Lung (tissue), 12 donors: ENCODE data around the gene OBSCN. TPM values are rescaled to one million over a fixed set of nuclear protein-coding genes. Genes with fewer than 3 reads are reported as not detected.
"Not testable (repeated sequence)": the region's sequence is repeated elsewhere in the genome, so short reads cannot be mapped to it uniquely, and the experiment has no call there.

Source experiments
- ATAC-seq: fragments of 200-7000 bp; cut with Tn5 transposase; one replicate; pipeline ENCODE4 v1.9.1; 2020; ENCODE audit warnings: moderate number of reproducible peaks; ENCODE audit not compliant: insufficient read depth, low FRiP score
- DNase-seq, 3 donors: peaks; one replicate each; pipeline ENCODE4 v3.0.0-alpha.2; 2013 to 2017
- H3K27ac ChIP-seq, 2 donors: one replicate each; pipeline ENCODE4 v1.5.1; 2013; ENCODE audit warnings: mild to moderate bottlenecking in 2 of 2, moderate library complexity in 2 of 2, control low read depth in 1 of 2, inconsistent platforms in 1 of 2, low read depth in 1 of 2, low read length in 1 of 2
- H3K27me3 ChIP-seq, 3 donors: one replicate each; pipeline ENCODE4 v1.5.1; 2013; ENCODE audit warnings: low read length in 2 of 3; ENCODE audit not compliant: control insufficient read depth in 3 of 3, insufficient read depth in 3 of 3
- H3K36me3 ChIP-seq, 4 donors: one replicate each; pipeline ENCODE4 v1.5.1; 2013; ENCODE audit warnings: low read length in 4 of 4, mild to moderate bottlenecking in 1 of 4, moderate library complexity in 1 of 4; ENCODE audit not compliant: control insufficient read depth in 4 of 4, insufficient read depth in 4 of 4
- H3K4me1 ChIP-seq, 5 donors: one replicate each; pipeline ENCODE4 v1.5.1; 2013; ENCODE audit warnings: low read length in 5 of 5, mild to moderate bottlenecking in 2 of 5, moderate library complexity in 1 of 5; ENCODE audit not compliant: control insufficient read depth in 5 of 5, insufficient read depth in 5 of 5
- H3K4me3 ChIP-seq: one replicate; pipeline ENCODE4 v1.5.1; 2013; ENCODE audit warnings: mild to moderate bottlenecking, control low read depth, moderate library complexity
- H3K9ac ChIP-seq, 2 donors: one replicate each; pipeline ENCODE4 v1.5.1; 2013; ENCODE audit warnings: low read length in 2 of 2, control low read depth in 1 of 2; ENCODE audit not compliant: insufficient read depth in 1 of 2
- H3K9me3 ChIP-seq, 4 donors: one replicate each; pipeline ENCODE4 v1.5.1; 2013; ENCODE audit warnings: low read length in 3 of 4, mild to moderate bottlenecking in 1 of 4, moderate library complexity in 1 of 4; ENCODE audit not compliant: control insufficient read depth in 4 of 4, insufficient read depth in 3 of 4
- WGBS, 2 donors: extraction: QIAGEN DNeasy Blood & Tissue Kit; methylation state at CpG; one replicate each; pipeline ENCODE4 v1.1.7; 2013; 5-methylcytosine and 5-hydroxymethylcytosine counted together
- polyA plus RNA-seq, 2 donors: library from polyadenylated mRNA; stranded (reverse); fragments of 200-250 nt; gene quantifications; one replicate each; pipeline ENCODE4 v1.2.1, GENCODE V29; 2013
- total RNA-seq, 2 donors: library from RNA; depleted of rRNA in 1 of 2; stranded (reverse); fragments of >200 nt in 1 of 2; gene quantifications; one replicate each; pipeline ENCODE4 v1.2.1, GENCODE V29; 2014 to 2021
- TF ChIP-seq, protein P1 (sequence below): IDR thresholded peaks from 2 replicates; pipeline ENCODE4 v1.5.1; 2012; ENCODE audit warnings: mild to moderate bottlenecking; ENCODE audit errors: control extremely low read depth, extremely low read depth
- donor health status: control.
- donor health status: control.
- donor health status: Bipolar disorder and iron deficiency.
- donor health status: healthy.
- donor health status: DM: yes; HTN: yes; CAD: no.

Gene OBSCN
- total and polyA plus RNA-seq, 4 donors, result 5.1 to 47.3 (median 25.4) TPM

DNA sequence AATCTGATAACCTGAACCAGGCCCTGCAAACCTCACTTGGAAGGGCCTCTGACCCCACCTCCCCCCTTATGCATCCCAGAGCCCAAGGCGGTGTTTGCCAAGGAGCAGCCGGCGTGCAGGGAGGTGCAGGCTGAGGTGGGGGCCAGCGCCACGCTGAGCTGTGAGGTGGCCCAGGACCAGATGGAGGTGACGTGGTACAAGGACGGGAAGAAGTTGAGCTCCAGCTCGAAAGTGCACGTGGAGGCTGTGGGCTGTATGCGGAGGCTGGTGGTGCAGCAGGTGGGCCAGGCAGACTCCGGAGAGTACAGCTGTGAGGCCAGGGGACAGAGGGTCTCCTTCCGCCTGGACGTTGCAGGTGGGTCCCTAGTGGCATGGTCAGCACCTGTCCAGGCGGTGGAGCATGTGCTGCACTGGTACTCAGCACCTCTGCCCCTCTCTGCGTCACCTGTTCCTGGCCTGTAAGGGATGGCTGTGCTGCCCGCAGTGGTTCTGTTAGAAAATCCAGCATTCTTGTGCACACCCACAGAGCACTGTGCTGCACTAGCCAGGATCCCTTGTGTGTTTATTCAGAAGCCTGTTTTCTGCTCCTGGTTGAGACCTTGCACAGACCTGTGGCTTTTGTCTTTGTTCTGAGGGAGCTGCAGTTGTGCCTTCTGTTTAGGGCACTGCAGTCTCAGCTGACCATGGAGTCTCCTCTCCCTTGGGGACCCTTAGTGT lies 11.6 kb downstream of the OBSCN start:
- peaks cover 0 to 2% (median 0%) of the 10 kb centered on the region in 5 donors for H3K4me1 ChIP-seq
- H3K27ac ChIP-seq, result no peak overlapping the region
- H3K9me3 ChIP-seq, result peaks cover 0 to 7% (median 0%) of the 10 kb centered on the region in 4 donors
- TF ChIP-seq, protein P1, sequence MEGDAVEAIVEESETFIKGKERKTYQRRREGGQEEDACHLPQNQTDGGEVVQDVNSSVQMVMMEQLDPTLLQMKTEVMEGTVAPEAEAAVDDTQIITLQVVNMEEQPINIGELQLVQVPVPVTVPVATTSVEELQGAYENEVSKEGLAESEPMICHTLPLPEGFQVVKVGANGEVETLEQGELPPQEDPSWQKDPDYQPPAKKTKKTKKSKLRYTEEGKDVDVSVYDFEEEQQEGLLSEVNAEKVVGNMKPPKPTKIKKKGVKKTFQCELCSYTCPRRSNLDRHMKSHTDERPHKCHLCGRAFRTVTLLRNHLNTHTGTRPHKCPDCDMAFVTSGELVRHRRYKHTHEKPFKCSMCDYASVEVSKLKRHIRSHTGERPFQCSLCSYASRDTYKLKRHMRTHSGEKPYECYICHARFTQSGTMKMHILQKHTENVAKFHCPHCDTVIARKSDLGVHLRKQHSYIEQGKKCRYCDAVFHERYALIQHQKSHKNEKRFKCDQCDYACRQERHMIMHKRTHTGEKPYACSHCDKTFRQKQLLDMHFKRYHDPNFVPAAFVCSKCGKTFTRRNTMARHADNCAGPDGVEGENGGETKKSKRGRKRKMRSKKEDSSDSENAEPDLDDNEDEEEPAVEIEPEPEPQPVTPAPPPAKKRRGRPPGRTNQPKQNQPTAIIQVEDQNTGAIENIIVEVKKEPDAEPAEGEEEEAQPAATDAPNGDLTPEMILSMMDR, result no peak
- DNase-seq (no peak), ATAC-seq (no peak)
- no peaks in the 10 kb centered on the region for H3K27me3 ChIP-seq
- H3K36me3 ChIP-seq, result peaks cover 0 to 24% (median 14%) of the 10 kb centered on the region in 4 donors
- H3K4me3 ChIP-seq, result no peak overlapping the region
- no peak overlapping the region for H3K9ac ChIP-seq
- 94 to 95% methylated on average over 16 of the region's 16 CpGs for WGBS, 2 donors

- Histone ChIP-seq H3K27me3 (no peaks in the 10 kb centered on the region), H3K4me3 (no peak overlapping the region), H3K4me1 (no peaks in the 10 kb centered on the region), H3K9ac (no peak overlapping the region), H3K27ac (no peak overlapping the region), H3K9me3 (peaks cover 0 to 15% (median 3%) of the 10 kb centered on the region in 4 donors), H3K36me3 (peaks cover 7 to 32% (median 21%) of the 10 kb centered on the region in 4 donors)
- TF ChIP-seq, protein P1, result no peak
- DNase-seq, result no peak
- 92 to 95% methylated on average over 28 of the region's 28 CpGs for WGBS, 2 donors
- ATAC-seq, result no peak
Measured at GRCh38 chr1:228219962-228220780, 12.3 kb downstream of the OBSCN start.

- not testable (repeated sequence) for H3K27me3 ChIP-seq, H3K4me1 ChIP-seq, ATAC-seq, DNase-seq, H3K4me3 ChIP-seq, H3K9ac ChIP-seq, H3K27ac ChIP-seq
- peaks cover 0 to 17% (median 5%) of the 10 kb centered on the region in 4 donors for H3K9me3 ChIP-seq
- 95 to 98% methylated on average over 9 of the region's 9 CpGs for WGBS, 2 donors
- H3K36me3 ChIP-seq, result peaks cover 9 to 29% (median 26%) of the 10 kb centered on the region in 4 donors
Measured at GRCh38 chr1:228221097-228221496, 13.3 kb downstream of the OBSCN start.

DNA sequence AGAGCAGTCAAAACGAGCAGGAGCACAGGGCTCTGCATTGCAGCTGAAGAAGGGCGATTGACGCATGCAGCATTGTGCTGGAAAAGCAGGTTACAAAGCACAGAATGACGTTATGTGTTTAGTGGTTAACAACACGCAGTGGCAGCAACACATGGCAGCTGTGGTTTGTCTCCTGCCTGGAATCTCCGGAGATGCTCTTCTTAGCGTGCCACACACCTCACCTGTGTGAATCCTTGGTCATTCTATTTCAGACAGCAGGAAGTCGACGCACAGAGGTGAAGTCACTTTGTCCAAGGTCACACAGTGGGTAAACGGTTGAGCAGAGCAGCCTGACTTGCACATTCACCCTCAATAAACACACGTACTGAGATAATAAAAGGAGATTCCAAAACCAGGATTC lies 14.7 kb downstream of the OBSCN start:
- ATAC-seq, result no peak
- Histone ChIP-seq H3K9ac (no peak overlapping the region), H3K27me3 (no peaks in the 10 kb centered on the region), H3K27ac (no peak overlapping the region), H3K4me3 (no peak overlapping the region), H3K9me3 (peaks cover 0 to 19% (median 5%) of the 10 kb centered on the region in 4 donors), H3K4me1 (no peaks in the 10 kb centered on the region), H3K36me3 (peaks cover 9 to 32% (median 24%) of the 10 kb centered on the region in 4 donors)
- no peak for DNase-seq
- WGBS, 2 donors, result 90 to 92% methylated on average over 11 of the region's 11 CpGs
- TF ChIP-seq, protein P1, result no peak
